Measurements from ENCODE around the gene WDR76. TPM values are rescaled to one million over a fixed set of nuclear protein-coding genes. Genes with fewer than 3 reads are reported as not detected.

The WDR76 gene
- total RNA-seq, 1 donor, result 58.2 TPM

DNA sequence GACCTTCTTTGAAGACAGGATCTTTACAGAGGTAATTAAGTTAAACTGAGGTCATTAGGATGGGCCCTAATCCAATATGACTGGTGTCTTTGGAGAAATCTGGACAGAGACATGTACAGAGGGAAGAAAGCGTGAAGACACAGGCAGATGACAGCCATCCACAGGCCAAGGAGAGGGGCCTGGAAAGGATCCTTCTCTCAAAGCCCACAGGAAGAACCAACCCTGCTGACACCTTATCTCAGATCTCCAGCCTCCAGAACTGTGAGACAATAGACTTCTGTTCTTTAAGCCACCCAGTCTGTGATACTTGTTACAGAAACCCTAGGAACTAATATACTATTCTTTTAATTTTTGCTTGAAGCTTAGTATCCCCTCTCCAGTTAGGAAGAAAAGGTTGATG lies 74.2 kb downstream of the WDR76 start:
- TF ChIP-seq, protein P1, sequence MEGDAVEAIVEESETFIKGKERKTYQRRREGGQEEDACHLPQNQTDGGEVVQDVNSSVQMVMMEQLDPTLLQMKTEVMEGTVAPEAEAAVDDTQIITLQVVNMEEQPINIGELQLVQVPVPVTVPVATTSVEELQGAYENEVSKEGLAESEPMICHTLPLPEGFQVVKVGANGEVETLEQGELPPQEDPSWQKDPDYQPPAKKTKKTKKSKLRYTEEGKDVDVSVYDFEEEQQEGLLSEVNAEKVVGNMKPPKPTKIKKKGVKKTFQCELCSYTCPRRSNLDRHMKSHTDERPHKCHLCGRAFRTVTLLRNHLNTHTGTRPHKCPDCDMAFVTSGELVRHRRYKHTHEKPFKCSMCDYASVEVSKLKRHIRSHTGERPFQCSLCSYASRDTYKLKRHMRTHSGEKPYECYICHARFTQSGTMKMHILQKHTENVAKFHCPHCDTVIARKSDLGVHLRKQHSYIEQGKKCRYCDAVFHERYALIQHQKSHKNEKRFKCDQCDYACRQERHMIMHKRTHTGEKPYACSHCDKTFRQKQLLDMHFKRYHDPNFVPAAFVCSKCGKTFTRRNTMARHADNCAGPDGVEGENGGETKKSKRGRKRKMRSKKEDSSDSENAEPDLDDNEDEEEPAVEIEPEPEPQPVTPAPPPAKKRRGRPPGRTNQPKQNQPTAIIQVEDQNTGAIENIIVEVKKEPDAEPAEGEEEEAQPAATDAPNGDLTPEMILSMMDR (IDR thresholded peaks at IDR 0.05; ENCODE audit: insufficient read depth, low read length), result no peak
- DNase-seq (ENCODE audit: low read depth), result no peak
- no peak overlapping the region for H3K4me3 ChIP-seq (ENCODE audit: low read depth, low read length)

DNA sequence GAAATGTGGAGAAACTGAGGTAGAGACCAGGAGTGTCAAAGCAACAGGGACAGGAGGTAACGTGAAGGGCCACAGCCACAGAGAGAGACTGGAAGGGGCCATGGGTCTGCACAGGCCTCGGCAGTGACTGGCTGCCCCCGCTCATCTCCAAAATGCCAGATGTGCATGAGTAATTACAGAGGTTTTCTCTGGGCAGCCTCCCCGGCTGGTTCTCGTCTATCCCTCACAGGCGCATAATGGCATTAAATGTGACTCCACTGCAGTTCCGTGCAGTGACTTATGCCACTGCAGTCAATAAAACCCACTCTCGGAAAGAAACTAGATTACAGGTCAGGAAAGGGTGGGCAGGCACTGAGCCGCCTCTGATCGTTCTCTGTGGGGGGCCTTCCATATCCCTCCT lies 74.7 kb downstream of the WDR76 start:
- H3K4me3 ChIP-seq (ENCODE audit: low read depth, low read length), result no peak overlapping the region
- TF ChIP-seq, protein P1 (IDR thresholded peaks at IDR 0.05; ENCODE audit: insufficient read depth, low read length), result no peak
- DNase-seq (ENCODE audit: low read depth), result no peak

DNA sequence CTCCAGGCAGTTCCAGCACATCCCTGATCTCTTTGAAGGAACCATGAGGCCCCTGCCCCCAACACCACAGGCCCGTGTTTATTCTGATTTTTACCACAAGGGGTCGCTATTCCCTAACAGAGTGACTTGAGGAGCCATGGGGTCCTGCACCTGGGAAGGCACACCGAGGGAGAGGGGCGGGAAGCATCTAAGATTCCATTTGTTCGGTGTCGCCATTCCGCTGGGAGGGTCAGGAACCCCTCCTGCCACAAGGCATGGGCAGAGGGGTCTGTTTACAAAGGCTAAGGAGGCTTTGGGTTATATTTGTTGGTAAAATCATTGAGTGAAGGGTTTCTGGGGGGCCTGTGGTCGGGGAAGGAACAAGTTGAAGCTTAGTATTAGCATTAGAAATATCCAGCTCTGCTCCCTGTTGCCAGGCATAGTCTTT lies 77.1 kb downstream of the WDR76 start:
- TF ChIP-seq, protein P1 (IDR thresholded peaks at IDR 0.05; ENCODE audit: insufficient read depth, low read length), result peak; percentile 81
- peak; percentile 67 for DNase-seq (ENCODE audit: low read depth)
- H3K4me3 ChIP-seq (ENCODE audit: low read depth, low read length), result no peak overlapping the region

DNA sequence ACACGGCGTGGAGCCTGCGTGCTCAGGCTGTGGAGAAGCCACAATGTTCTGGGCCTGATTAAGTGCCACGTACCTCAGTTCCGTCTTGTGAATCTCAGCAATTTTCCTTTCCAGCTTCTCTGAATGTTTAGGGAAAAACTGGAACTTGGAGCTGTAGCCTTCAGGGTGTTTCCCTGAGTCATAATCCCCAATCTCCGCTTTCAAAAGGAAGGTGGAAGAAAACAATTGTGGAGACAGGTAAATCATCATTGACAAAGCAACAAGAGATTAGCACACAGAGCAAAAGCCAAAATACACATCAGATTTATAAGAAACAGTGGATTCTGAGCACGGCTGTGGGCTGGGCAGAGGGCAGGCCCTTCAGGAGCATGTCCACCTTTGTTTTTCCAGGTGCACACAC lies 79.0 kb downstream of the WDR76 start:
- H3K4me3 ChIP-seq (ENCODE audit: low read depth, low read length), result no peak overlapping the region
- TF ChIP-seq, protein P1 (IDR thresholded peaks at IDR 0.05; ENCODE audit: insufficient read depth, low read length), result no peak
- no peak for DNase-seq (ENCODE audit: low read depth)

DNA sequence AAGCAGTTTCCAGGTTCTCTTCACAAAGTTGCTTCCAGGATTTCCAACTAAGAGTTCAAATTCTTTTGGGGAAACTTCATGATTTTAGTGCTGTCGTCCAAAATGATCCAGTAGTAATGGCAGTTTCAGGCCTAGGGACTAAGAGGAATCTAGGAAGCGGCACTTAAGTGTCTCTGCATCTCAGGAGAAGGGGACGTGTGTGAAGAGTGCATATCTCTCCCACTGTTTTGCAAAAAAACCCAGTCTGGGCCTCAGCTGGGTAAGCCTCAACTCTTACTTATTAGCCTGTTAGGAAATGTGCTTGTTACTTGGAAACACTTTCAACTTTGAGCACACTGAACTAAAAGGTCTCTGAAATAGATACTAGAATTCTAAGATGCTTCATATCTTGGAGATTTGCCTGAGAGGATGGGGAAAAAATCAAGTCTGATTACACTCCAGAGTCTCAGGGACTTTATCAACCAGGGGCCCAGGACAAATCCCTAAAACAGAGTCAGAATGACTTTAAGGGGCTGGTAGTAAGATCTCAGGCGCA lies 81.8 kb downstream of the WDR76 start:
- TF ChIP-seq, protein P1 (IDR thresholded peaks at IDR 0.05; ENCODE audit: insufficient read depth, low read length), result no peak
- no peak for DNase-seq (ENCODE audit: low read depth)
- H3K4me3 ChIP-seq (ENCODE audit: low read depth, low read length), result no peak overlapping the region

DNA sequence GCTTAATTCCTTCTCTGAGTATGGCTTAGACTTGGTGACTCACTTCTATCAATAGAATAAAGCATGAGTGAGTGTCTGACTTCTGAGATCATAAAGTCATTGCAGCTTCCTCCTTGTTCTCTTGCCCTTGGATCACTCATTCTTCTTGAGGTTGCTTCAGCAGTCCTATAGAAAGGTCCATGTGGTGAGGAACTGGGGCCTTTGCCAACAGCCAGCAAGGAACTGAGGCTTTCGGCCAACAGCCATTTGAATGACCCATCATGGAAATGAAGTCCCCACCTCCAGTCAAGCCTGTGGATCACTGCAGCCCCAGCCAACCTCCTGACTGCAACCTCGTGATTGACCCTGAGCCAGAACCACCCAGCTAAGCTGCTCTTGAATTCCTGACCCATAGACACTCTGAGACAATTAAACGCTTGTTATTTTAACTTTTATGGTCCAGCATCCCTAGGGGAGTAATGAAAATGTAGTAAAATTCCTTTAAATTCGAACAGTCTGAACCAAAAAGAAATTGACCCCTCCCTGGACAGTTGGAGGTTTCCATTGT lies 84.5 kb downstream of the WDR76 start:
- TF ChIP-seq, protein P1 (IDR thresholded peaks at IDR 0.05; ENCODE audit: insufficient read depth, low read length), result no peak
- peak; percentile 99 for DNase-seq (ENCODE audit: low read depth)
- H3K4me3 ChIP-seq (ENCODE audit: low read depth, low read length), result no peak overlapping the region

DNA sequence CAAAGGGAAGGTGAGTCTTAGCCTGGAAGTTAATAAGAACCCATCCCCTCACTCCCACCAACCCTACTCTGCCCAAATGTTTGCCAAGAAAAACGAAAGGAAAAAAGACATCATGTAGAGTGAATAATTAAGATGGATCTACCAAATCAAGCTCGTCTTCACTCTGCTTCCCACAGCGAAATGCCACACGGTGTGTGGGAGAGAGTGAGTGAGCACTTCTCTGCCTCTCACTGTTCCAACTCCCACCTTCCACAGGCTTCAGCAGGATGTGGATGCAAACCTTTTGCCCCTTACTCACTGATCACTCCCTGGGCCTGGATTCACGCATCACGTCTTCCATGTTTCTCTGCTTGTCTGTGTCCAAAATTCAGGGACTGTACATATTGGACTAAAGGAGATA lies 85.4 kb downstream of the WDR76 start:
- H3K4me3 ChIP-seq (ENCODE audit: low read depth, low read length), result no peak overlapping the region
- no peak for DNase-seq (ENCODE audit: low read depth)
- TF ChIP-seq, protein P1 (IDR thresholded peaks at IDR 0.05; ENCODE audit: insufficient read depth, low read length), result no peak
